CD4-positive, CD25-positive, alpha-beta regulatory T cell (primary cell): ENCODE results near the gene FBXO48. TPM values are rescaled to one million over a fixed set of nuclear protein-coding genes. Genes with fewer than 3 reads are reported as not detected.
"Not testable (repeated sequence)": the region's sequence is repeated elsewhere in the genome, so short reads cannot be mapped to it uniquely, and the experiment has no call there.

Experiments
- ATAC-seq, 2 donors: fragments of 150-1000 bp; cut with Tn5 transposase; one replicate each; pipeline ENCODE4 v1.10.0; 2021; ENCODE audit warnings: low read depth in 2 of 2, moderate number of reproducible peaks in 2 of 2, moderate library complexity in 1 of 2
- DNase-seq, 3 donors: peaks; one replicate each; pipeline versions ENCODE4 v3.0.0 to v3.0.0-alpha.2; 2012 to 2022; ENCODE audit warnings: mixed read lengths in 1 of 3
- H3K27ac ChIP-seq: one replicate; pipeline ENCODE4 v1.7.0; 2013; ENCODE audit warnings: mild to moderate bottlenecking, low read length; ENCODE audit not compliant: insufficient read depth, poor library complexity, severe bottlenecking
- H3K27me3 ChIP-seq: one replicate; pipeline ENCODE4 v1.7.0; 2013; ENCODE audit warnings: low read length; ENCODE audit not compliant: control insufficient read depth, insufficient read depth
- H3K36me3 ChIP-seq: one replicate; pipeline ENCODE4 v1.7.0; 2013; ENCODE audit warnings: mild to moderate bottlenecking, low read length, moderate library complexity; ENCODE audit not compliant: control insufficient read depth, insufficient read depth
- H3K4me1 ChIP-seq: 2 replicates; pipeline ENCODE4 v1.7.0; 2013; ENCODE audit warnings: mild to moderate bottlenecking, low read length; ENCODE audit not compliant: insufficient read depth, control insufficient read depth, poor library complexity, severe bottlenecking
- H3K4me3 ChIP-seq: one replicate; pipeline ENCODE4 v1.7.0; 2013; ENCODE audit warnings: low read depth, mild to moderate bottlenecking, low read length, moderate library complexity
- H3K9me3 ChIP-seq, 2 experiments: 1 replicate in 1 of 2; 2 replicates in 1 of 2; pipeline ENCODE4 v1.7.0; 2013; ENCODE audit warnings: low read length in 2 of 2, mild to moderate bottlenecking in 1 of 2, moderate library complexity in 1 of 2; ENCODE audit not compliant: control insufficient read depth in 2 of 2
- H3K27ac Mint-ChIP-seq, 3 donors: one replicate each; pipeline ENCODE4 v1.8.0; 2020 to 2022; ENCODE audit warnings: mild to moderate bottlenecking in 3 of 3, mixed read lengths in 3 of 3, moderate library complexity in 2 of 3
- H3K27me3 Mint-ChIP-seq: one replicate; pipeline ENCODE4 v1.8.0; 2022; ENCODE audit warnings: mild to moderate bottlenecking, mixed read lengths
- H3K36me3 Mint-ChIP-seq: one replicate; pipeline ENCODE4 v1.8.0; 2020; ENCODE audit warnings: mixed read lengths
- H3K4me1 Mint-ChIP-seq, 4 donors: one replicate each; pipeline ENCODE4 v1.8.0; 2020 to 2022; ENCODE audit warnings: mixed read lengths in 4 of 4, mild to moderate bottlenecking in 1 of 4
- H3K4me3 Mint-ChIP-seq, 4 donors: one replicate each; pipeline ENCODE4 v1.8.0; 2020 to 2022; ENCODE audit warnings: mild to moderate bottlenecking in 4 of 4, mixed read lengths in 4 of 4, moderate library complexity in 3 of 4
- H3K9me3 Mint-ChIP-seq, 7 donors: one replicate each; pipeline ENCODE4 v1.8.0; 2020 to 2022; ENCODE audit warnings: mixed read lengths in 7 of 7, mild to moderate bottlenecking in 3 of 7, moderate library complexity in 2 of 7
- polyA plus RNA-seq, 4 donors: library from polyadenylated mRNA; unstranded; fragments of 300-500 nt; fragmentation: Illumina TruSeq; gene quantifications; one replicate each; pipeline ENCODE4 v1.2.3, GENCODE V29; 2021
- total RNA-seq: library from RNA; stranded (reverse); gene quantifications from one replicate; pipeline ENCODE4 v1.2.3, GENCODE V29; 2022

The FBXO48 gene
- total and polyA plus RNA-seq, 5 donors from 2014 or later, result 0.59 to 2.7 (median 1.0) TPM

- Mint-ChIP-seq H3K27ac (no peak overlapping the region), H3K4me3 (no peak overlapping the region), H3K4me1 (peaks cover under 1 to 2% (median 1%) of the 10 kb centered on the region in 4 donors), H3K9me3 (peaks cover 0 to 7% (median 0%) of the 10 kb centered on the region in 7 donors), H3K36me3 (no peaks in the 10 kb centered on the region), H3K27me3 (peaks cover 4% of the 10 kb centered on the region)
- Histone ChIP-seq H3K27me3 (no peaks in the 10 kb centered on the region), H3K9me3 (no peaks in the 10 kb centered on the region), H3K27ac (no peak overlapping the region), H3K36me3 (no peaks in the 10 kb centered on the region), H3K4me3 (no peak overlapping the region), H3K4me1 (peaks cover 2% of the 10 kb centered on the region)
- DNase-seq, result no peak
- ATAC-seq, result no peak
These were observed 20.0 kb downstream of the FBXO48 start for GRCh38 chr2:68447118-68447517.

DNA sequence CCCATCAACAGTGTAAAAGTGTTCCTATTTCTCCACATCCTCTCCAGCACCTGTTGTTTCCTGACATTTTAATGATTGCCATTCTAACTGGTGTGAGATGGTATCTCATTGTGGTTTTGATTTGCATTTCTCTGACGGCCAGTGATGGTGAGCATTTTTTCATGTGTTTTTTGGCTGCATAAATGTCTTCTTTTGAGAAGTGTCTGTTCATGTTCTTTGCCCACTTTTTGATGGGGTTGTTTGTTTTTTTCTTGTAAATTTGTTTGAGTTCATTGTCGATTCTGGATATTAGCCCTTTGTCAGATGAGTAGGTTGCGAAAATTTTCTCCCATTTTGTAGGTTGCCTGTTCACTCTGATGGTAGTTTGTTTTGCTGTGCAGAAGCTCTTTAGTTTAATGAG lies 20.7 kb downstream of the FBXO48 start:
- H3K9me3 ChIP-seq, DNase-seq, H3K36me3 Mint-ChIP-seq, H3K4me1 Mint-ChIP-seq, H3K9me3 Mint-ChIP-seq, H3K27me3 Mint-ChIP-seq, H3K36me3 ChIP-seq, ATAC-seq, H3K27ac Mint-ChIP-seq, H3K27me3 ChIP-seq, H3K4me3 Mint-ChIP-seq, H3K4me1 ChIP-seq, H3K27ac ChIP-seq, H3K4me3 ChIP-seq: not testable (repeated sequence)

GRCh38 chr2:68441994-68442322 lies 25.1 kb downstream of the FBXO48 start:
- Mint-ChIP-seq H3K9me3 (peaks cover 0 to under 1% (median 0%) of the 10 kb centered on the region in 7 donors), H3K27me3 (peaks cover 4% of the 10 kb centered on the region), H3K36me3 (no peaks in the 10 kb centered on the region), H3K4me3 (no peak overlapping the region), H3K4me1 (peaks cover 11 to 14% (median 13%) of the 10 kb centered on the region in 4 donors), H3K27ac (no peak overlapping the region)
- Histone ChIP-seq H3K4me1 (peaks cover 11% of the 10 kb centered on the region), H3K36me3 (no peaks in the 10 kb centered on the region), H3K27me3 (no peaks in the 10 kb centered on the region), H3K4me3 (no peak overlapping the region), H3K9me3 (no peaks in the 10 kb centered on the region), H3K27ac (no peak overlapping the region)
- DNase-seq (no peak), ATAC-seq (no peak)

DNA sequence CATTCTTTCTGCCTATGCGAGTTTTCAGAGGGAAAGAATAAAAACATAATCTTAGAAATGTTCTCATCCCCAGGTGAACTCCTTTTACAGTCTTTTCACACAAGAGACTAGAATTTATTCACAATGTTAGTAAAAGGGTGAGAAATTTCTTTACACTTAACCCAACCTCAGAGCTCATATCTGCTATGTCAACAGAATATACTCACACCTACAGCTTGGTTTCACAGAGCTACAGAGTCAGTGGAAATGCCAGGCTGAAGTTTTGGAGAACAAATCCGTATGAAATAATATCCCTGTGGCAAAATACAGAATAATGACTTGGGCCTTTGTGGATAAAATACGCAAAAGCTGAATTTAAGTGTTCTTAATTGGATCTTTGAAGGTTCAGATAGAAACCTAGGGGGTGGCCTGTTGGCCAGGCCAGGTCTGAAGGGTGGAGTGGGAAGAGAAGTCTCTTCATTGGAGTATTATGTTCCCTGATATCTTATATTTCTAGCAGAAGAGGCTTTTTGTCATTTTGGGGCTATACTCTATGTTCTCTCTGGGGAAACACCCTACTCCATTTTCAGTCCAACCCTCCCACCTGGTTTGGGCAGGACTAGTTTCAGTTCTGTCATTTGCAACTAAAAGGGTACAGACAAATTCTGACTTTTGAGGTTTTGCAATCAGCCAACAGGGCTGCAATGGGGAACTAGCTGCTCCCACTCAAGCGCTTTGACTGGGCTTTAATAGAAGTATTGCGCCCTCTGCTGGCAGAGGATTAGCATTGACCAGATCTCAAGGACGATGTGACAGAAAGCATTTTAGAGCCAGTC lies 25.7 kb downstream of the FBXO48 start:
- Histone ChIP-seq H3K4me1 (peaks cover 11% of the 10 kb centered on the region), H3K9me3 (no peaks in the 10 kb centered on the region), H3K27me3 (no peaks in the 10 kb centered on the region), H3K4me3 (no peak overlapping the region), H3K36me3 (no peaks in the 10 kb centered on the region), H3K27ac (peak overlapping the region; percentile 53)
- DNase-seq, result peak; percentile 75 to 88 (median 83)
- ATAC-seq, result peak; percentile 90 to 92
- peak overlapping the region in 2 of 3 donors; percentile 70 to 87 for H3K27ac Mint-ChIP-seq
- peaks cover 4% of the 10 kb centered on the region for H3K27me3 Mint-ChIP-seq
- H3K36me3 Mint-ChIP-seq, result no peaks in the 10 kb centered on the region
- peaks cover 11 to 14% (median 13%) of the 10 kb centered on the region in 4 donors for H3K4me1 Mint-ChIP-seq
- peak overlapping the region in 1 of 4 donors; percentile 3 for H3K4me3 Mint-ChIP-seq
- H3K9me3 Mint-ChIP-seq, result no peaks in the 10 kb centered on the region

DNA sequence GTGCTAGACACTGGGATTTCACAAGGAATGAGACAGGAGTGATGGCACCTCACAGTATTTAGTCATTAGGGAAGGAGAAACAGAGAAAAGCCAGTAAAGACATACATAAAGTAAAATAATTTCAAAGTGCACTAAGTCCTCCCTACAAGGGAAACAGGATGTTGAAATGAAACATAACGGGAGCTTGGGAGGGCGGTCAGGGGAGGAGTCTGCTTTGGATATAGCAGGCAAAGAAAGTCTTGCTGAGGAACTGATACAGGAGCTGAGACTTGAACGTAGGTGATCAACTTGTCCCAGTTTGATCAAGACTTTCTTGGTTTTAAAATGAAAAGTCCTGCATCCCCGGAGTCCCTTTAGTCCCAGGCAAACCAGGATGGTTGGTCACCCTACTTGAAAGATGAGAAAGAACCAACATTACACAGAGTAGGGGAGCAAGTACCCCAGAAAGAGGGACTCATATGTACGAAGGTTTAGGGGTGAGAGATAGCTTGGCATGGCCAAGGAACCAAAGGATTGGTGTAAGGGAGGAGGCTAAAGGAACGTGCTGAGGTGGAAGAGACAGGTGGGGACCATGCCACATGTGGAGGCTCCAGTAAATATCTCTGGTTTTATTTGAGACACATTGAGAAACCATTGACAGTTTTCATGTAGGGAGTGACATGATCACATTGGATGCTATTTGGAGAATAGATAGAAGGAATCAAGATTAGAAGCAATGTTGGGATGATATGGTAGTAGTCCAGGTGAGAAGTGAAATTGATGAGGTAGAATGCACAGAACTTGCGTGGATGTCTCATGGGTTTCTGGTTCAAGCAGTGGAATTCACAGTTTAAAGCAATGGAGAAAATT lies 28.4 kb downstream of the FBXO48 start:
- Histone ChIP-seq H3K36me3 (no peaks in the 10 kb centered on the region), H3K27me3 (no peaks in the 10 kb centered on the region), H3K27ac (no peak overlapping the region), H3K4me1 (peaks cover 11% of the 10 kb centered on the region), H3K9me3 (no peaks in the 10 kb centered on the region), H3K4me3 (no peak overlapping the region)
- no peak for DNase-seq
- no peak for ATAC-seq
- no peaks in the 10 kb centered on the region for H3K9me3 Mint-ChIP-seq
- H3K4me1 Mint-ChIP-seq, result peaks cover 11 to 18% (median 13%) of the 10 kb centered on the region in 4 donors
- peak overlapping the region in 1 of 3 donors; percentile 19 for H3K27ac Mint-ChIP-seq
- no peaks in the 10 kb centered on the region for H3K36me3 Mint-ChIP-seq
- H3K27me3 Mint-ChIP-seq, result peaks cover 4% of the 10 kb centered on the region
- no peak overlapping the region for H3K4me3 Mint-ChIP-seq

DNA sequence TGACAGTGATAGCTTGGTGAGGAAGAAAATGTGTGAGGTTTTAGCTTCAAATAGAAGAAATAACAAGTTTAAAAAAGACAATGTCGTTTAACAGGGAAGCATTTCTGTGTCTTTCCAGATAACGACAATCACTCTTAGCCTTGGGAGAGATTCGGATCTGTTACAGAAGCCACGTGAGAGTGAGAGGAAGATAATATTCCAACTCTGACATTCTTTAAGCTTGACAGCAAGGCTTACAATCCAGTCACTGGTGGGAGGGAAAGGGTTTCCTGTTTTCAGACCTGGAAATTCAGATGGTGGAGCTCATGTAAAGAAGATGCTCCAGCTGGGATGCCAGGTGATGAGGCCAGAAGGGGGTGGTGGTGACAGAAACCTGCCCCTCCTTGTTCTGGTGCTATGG lies 30.8 kb downstream of the FBXO48 start:
- Histone ChIP-seq H3K9me3 (no peaks in the 10 kb centered on the region), H3K4me1 (peaks cover 4% of the 10 kb centered on the region), H3K4me3 (no peak overlapping the region), H3K27me3 (no peaks in the 10 kb centered on the region), H3K27ac (no peak overlapping the region), H3K36me3 (no peaks in the 10 kb centered on the region)
- Mint-ChIP-seq H3K4me3 (no peak overlapping the region), H3K27ac (peak overlapping the region in 1 of 3 donors; percentile 47), H3K4me1 (peaks cover 6 to 13% (median 7%) of the 10 kb centered on the region in 4 donors), H3K27me3 (no peaks in the 10 kb centered on the region), H3K36me3 (no peaks in the 10 kb centered on the region), H3K9me3 (no peaks in the 10 kb centered on the region)
- DNase-seq (no peak), ATAC-seq (no peak)

GRCh38 chr2:68435615-68436014 lies 31.5 kb downstream of the FBXO48 start:
- Histone ChIP-seq H3K27ac (no peak overlapping the region), H3K36me3 (no peaks in the 10 kb centered on the region), H3K4me1 (no peaks in the 10 kb centered on the region), H3K9me3 (no peaks in the 10 kb centered on the region), H3K4me3 (no peak overlapping the region), H3K27me3 (no peaks in the 10 kb centered on the region)
- no peak overlapping the region for H3K27ac Mint-ChIP-seq
- no peaks in the 10 kb centered on the region for H3K36me3 Mint-ChIP-seq
- no peaks in the 10 kb centered on the region for H3K9me3 Mint-ChIP-seq
- H3K4me3 Mint-ChIP-seq, result no peak overlapping the region
- H3K27me3 Mint-ChIP-seq, result no peaks in the 10 kb centered on the region
- DNase-seq, result no peak
- ATAC-seq, result no peak
- peaks cover 3 to 11% (median 5%) of the 10 kb centered on the region in 4 donors for H3K4me1 Mint-ChIP-seq
